ENCODE data around the gene TPP2.

GRCh38 chr13:102609696-102610095 lies 12.9 kb downstream of the TPP2 start:
- no peak for TF ChIP-seq FOXM1 (IDR thresholded peaks at IDR 0.05; ENCODE audit: borderline replicate concordance, low read depth)
- no peak for TF ChIP-seq YY1 (IDR thresholded peaks at IDR 0.05; ENCODE audit: low read depth)
- no peak for TF ChIP-seq TEAD4 (IDR thresholded peaks at IDR 0.05)
- no peak for TF ChIP-seq EP300 (IDR thresholded peaks at IDR 0.05; ENCODE audit: borderline replicate concordance)
- TF ChIP-seq MAX (IDR thresholded peaks at IDR 0.05) = no peak
- no peak for TF ChIP-seq TAF1 (IDR thresholded peaks at IDR 0.05; ENCODE audit: low read depth)
- no peak for TF ChIP-seq RAD21 (IDR thresholded peaks at IDR 0.05; ENCODE audit: low read depth)
- no peak for TF ChIP-seq REST (IDR thresholded peaks at IDR 0.05; ENCODE audit: low read depth)
- no peak for TF ChIP-seq CEBPB (IDR thresholded peaks at IDR 0.05)
- no peak for TF ChIP-seq CREB1 (IDR thresholded peaks at IDR 0.05; ENCODE audit: low read depth)

Measured in Ishikawa (cell line).